Right lobe of liver (tissue), 6 donors: ENCODE data around the gene ANKFN1. TPM values are rescaled to one million over a fixed set of nuclear protein-coding genes. Genes with fewer than 3 reads are reported as not detected.
"Not testable (repeated sequence)": the region's sequence is repeated elsewhere in the genome, so short reads cannot be mapped to it uniquely, and the experiment has no call there.

Experiments
- ATAC-seq, 4 donors: fragments of 200-7000 bp; cut with Tn5 transposase; one replicate each; pipeline ENCODE4 v1.9.1; 2020; ENCODE audit warnings: mild to moderate bottlenecking in 4 of 4, moderate library complexity in 4 of 4
- DNase-seq, 3 donors: peaks; one replicate each; pipeline ENCODE4 v3.0.0-alpha.2; 2020
- H3K27ac ChIP-seq, 3 donors: fragments of 200-600 bp; one replicate each; pipeline ENCODE4 v1.8.0; 2022
- H3K27me3 ChIP-seq, 2 donors: fragments of 200-600 bp; one replicate each; pipeline ENCODE4 v1.8.0; 2022
- H3K36me3 ChIP-seq, 4 donors: fragments of 200-600 bp; sonication (generic) in 1 of 4; one replicate each; pipeline versions ENCODE4 v1.5.1 to v1.8.0; 2017 to 2022; ENCODE audit warnings: control low read depth in 1 of 4
- H3K4me1 ChIP-seq, 4 donors: fragments of 200-600 bp; sonication (generic) in 1 of 4; one replicate each; pipeline versions ENCODE4 v1.5.1 to v1.8.0; 2017 to 2022; ENCODE audit warnings: control low read depth in 1 of 4
- H3K4me3 ChIP-seq, 3 donors: fragments of 200-600 bp; one replicate each; pipeline ENCODE4 v1.8.0; 2022
- H3K9me3 ChIP-seq, 4 donors: fragments of 200-600 bp; sonication (generic) in 1 of 4; one replicate each; pipeline versions ENCODE4 v1.5.1 to v1.8.0; 2017 to 2022; ENCODE audit warnings: control low read depth in 1 of 4
- POLR2A ChIP-seq: fragments of 450-650 bp; IDR thresholded peaks from one replicate; pipeline ENCODE4 v1.6.1; 2017; ENCODE audit warnings: antibody characterized with exemption, mild to moderate bottlenecking
- WGBS: methylation state at CpG from one replicate; pipeline ENCODE4 v1.1.6; 2018; ENCODE audit warnings: low coverage, low lambda C conversion rate; ENCODE audit not compliant: insufficient coverage; ENCODE audit errors: missing lambda C conversion rate; 5-methylcytosine and 5-hydroxymethylcytosine counted together
- intact Hi-C, 2 donors: fragments of 100-400 bp; cut with DNase I; formaldehyde crosslinking; loops; one replicate each; pipeline versions ENCODE4 v1.11.2 to v1.14.1; 2022
- total RNA-seq, 6 experiments: library from RNA; depleted of rRNA in 2 of 6; stranded (reverse); fragments of >200 nt in 2 of 6; fragmentation: NEBNext Ultra II Directional in 3 of 6; extraction: Animal tissue kit (Norgen Biotek cat#: 25700) in 3 of 6; gene quantifications; one replicate each; pipeline versions ENCODE4 v1.1.0 to v1.2.4, GENCODE V29; 2016 to 2023
- TF ChIP-seq, protein P1 (sequence below), 4 donors: fragments of 200-600 bp in 3 of 4; fragments of 450-650 bp in 1 of 4; IDR thresholded peaks; one replicate each; pipeline versions ENCODE4 v1.5.1 to v1.8.0; 2016 to 2022; ENCODE audit warnings: antibody characterized with exemption in 4 of 4, mild to moderate bottlenecking in 2 of 4
- donor health status: DM: no; HTN: yes; CAD: no.
- donor health status: DM: no; HTN: no; CAD: no.
- donor health status: DM: no; HTN: no; CAD: no.
- donor health status: DM: no; HTN: yes; CAD: no.
- donor health status: DM: no; HTN: yes; CAD: no.

ANKFN1 gene
- total RNA-seq, 6 experiments from 2014 or later: 0.11 TPM; not detected in 5

DNA sequence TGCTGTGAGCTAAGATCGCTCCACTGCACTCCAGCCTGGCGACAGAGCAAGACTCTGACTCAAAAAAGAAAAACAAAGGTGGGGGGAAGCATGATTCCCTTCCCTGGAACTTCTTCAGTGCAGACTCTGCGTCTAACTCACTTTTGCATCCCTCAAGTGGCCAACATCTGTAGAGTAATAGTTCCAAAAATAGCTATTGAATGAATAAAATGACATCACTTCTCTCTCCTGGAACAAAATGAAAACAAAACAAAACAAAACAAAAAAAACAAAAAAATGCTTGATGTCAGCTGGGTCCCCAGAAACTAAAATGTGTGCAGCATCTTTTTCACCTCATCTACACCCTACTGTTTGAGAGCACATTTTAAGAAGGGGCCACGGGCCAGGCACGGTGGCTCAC, 242.5 kb downstream of the ANKFN1 start:
- WGBS: 81% methylated on average over 5 of the region's 5 CpGs
- no peak for TF ChIP-seq POLR2A
- TF ChIP-seq, protein P1, sequence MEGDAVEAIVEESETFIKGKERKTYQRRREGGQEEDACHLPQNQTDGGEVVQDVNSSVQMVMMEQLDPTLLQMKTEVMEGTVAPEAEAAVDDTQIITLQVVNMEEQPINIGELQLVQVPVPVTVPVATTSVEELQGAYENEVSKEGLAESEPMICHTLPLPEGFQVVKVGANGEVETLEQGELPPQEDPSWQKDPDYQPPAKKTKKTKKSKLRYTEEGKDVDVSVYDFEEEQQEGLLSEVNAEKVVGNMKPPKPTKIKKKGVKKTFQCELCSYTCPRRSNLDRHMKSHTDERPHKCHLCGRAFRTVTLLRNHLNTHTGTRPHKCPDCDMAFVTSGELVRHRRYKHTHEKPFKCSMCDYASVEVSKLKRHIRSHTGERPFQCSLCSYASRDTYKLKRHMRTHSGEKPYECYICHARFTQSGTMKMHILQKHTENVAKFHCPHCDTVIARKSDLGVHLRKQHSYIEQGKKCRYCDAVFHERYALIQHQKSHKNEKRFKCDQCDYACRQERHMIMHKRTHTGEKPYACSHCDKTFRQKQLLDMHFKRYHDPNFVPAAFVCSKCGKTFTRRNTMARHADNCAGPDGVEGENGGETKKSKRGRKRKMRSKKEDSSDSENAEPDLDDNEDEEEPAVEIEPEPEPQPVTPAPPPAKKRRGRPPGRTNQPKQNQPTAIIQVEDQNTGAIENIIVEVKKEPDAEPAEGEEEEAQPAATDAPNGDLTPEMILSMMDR (IDR thresholded peaks at IDR 0.05): no peak
- ATAC-seq: no peak

DNA sequence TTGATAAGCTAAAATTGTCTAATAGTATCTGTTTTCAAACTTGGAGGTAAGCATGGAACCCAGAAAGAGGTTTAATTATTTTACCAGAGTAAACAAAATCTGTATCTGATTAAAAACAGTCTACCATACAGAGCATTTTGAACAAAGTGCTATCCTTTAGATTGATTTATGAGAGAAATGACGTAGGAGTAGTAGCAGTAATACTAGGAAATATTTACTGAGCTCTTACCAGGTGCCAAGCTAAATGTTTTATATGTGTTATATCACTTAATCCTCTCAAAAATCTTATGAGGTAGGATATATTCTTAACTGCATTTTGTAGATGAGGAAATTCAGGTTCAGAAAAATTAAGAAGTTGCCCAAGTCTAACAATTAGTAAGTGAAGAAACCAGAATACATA, 253.8 kb downstream of the ANKFN1 start:
- no peak overlapping the region for H3K27ac ChIP-seq

More for the DNA sequence above, 242.5 kb downstream of the ANKFN1 start:
- Histone ChIP-seq H3K9me3 (no peaks in the 10 kb centered on the region), H3K4me1 (no peaks in the 10 kb centered on the region), H3K4me3 (no peak overlapping the region), H3K36me3 (no peaks in the 10 kb centered on the region), H3K27ac (no peak overlapping the region), H3K27me3 (no peaks in the 10 kb centered on the region)
- no peak for DNase-seq
- intact Hi-C loops: no loop called here

GRCh38 chr17:56412356-56412755, 259.1 kb downstream of the ANKFN1 start:
- H3K4me1 ChIP-seq, ATAC-seq, H3K4me3 ChIP-seq, DNase-seq, H3K27me3 ChIP-seq, H3K27ac ChIP-seq, intact Hi-C loops, H3K9me3 ChIP-seq, H3K36me3 ChIP-seq: not testable (repeated sequence)
- 41% methylated on average over 2 of the region's 2 CpGs for WGBS

More for the DNA sequence above, 253.8 kb downstream of the ANKFN1 start:
- no peaks in the 10 kb centered on the region for H3K27me3 ChIP-seq
- intact Hi-C loops: no loop called here
- TF ChIP-seq, protein P1 (IDR thresholded peaks at IDR 0.05): no peak
- TF ChIP-seq POLR2A: no peak
- DNase-seq (no peak), ATAC-seq (no peak)
- H3K9me3 ChIP-seq: no peaks in the 10 kb centered on the region
- no peaks in the 10 kb centered on the region for H3K36me3 ChIP-seq
- no peaks in the 10 kb centered on the region for H3K4me1 ChIP-seq
- WGBS: 60% methylated on average over 1 of the region's 1 CpG
- no peak overlapping the region for H3K4me3 ChIP-seq

- no peaks in the 10 kb centered on the region for H3K27me3 ChIP-seq
These were observed 263.5 kb downstream of the ANKFN1 start for GRCh38 chr17:56416682-56417351.

DNA sequence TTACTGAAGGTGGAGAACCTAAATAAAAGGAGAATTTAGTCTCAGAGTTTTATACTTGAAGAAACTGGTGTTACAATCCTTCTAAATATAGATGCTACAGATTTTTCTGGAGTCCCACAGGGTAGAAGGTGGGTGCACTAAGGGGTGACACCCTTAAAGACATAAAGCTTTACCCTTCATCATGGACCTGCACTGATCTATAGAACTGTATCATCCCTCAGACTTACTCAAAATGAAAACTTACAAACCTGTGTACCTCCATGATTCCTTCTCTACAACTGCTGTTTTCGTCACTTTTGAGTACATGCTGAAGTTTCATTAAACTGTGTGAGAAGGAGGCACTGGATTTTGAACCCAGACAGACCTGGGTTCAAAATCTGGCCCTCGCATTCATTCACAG, 270.7 kb downstream of the ANKFN1 start:
- Histone ChIP-seq H3K4me1 (no peaks in the 10 kb centered on the region), H3K27ac (no peak overlapping the region), H3K27me3 (no peaks in the 10 kb centered on the region), H3K36me3 (no peaks in the 10 kb centered on the region), H3K4me3 (no peak overlapping the region), H3K9me3 (no peaks in the 10 kb centered on the region)
- intact Hi-C loops: no loop called here
- no peak for TF ChIP-seq POLR2A
- TF ChIP-seq, protein P1 (IDR thresholded peaks at IDR 0.05): no peak
- ATAC-seq (no peak), DNase-seq (no peak)
- WGBS: 36% methylated on average over 2 of the region's 2 CpGs

More at GRCh38 chr17:56416682-56417351, 263.5 kb downstream of the ANKFN1 start:
- Histone ChIP-seq H3K27ac (no peak overlapping the region), H3K4me1 (no peaks in the 10 kb centered on the region), H3K9me3 (no peaks in the 10 kb centered on the region), H3K36me3 (no peaks in the 10 kb centered on the region), H3K4me3 (no peak overlapping the region)
- TF ChIP-seq, protein P1 (IDR thresholded peaks at IDR 0.05): no peak
- TF ChIP-seq POLR2A: no peak
- DNase-seq (no peak), ATAC-seq (no peak)
- WGBS: 74% methylated on average over 5 of the region's 5 CpGs
- intact Hi-C loops: no loop called here
